IPS DF 4.7 (cell line): ENCODE data around the gene PDE4B.
"Not testable (repeated sequence)": the region's sequence is repeated elsewhere in the genome, so short reads cannot be mapped to it uniquely, and the experiment has no call there.

Experiments
- DNase-seq: peaks from one replicate; pipeline ENCODE4 v3.0.0-alpha.2; 2013; ENCODE audit warnings: low spot score; ENCODE audit errors: extremely low read depth

Gene PDE4B

GRCh38 chr1:66412704-66413103 lies 620.0 kb downstream of the PDE4B start:
- no peak for DNase-seq

- DNase-seq = no peak
Observed at GRCh38 chr1:66413136-66413837, 620.6 kb downstream of the PDE4B start.

- DNase-seq = no peak
Observed at GRCh38 chr1:66413838-66414175, 621.1 kb downstream of the PDE4B start.

- no peak for DNase-seq
Observed at GRCh38 chr1:66415281-66415680, 622.6 kb downstream of the PDE4B start.

- DNase-seq = no peak
Observed at GRCh38 chr1:66415866-66416265, 623.2 kb downstream of the PDE4B start.

GRCh38 chr1:66416295-66416694 lies 623.6 kb downstream of the PDE4B start:
- DNase-seq = no peak

GRCh38 chr1:66418021-66418420 lies 625.3 kb downstream of the PDE4B start:
- no peak for DNase-seq

- DNase-seq = not testable (repeated sequence)
Observed at GRCh38 chr1:66420171-66420570, 627.5 kb downstream of the PDE4B start.

GRCh38 chr1:66420906-66421305 lies 628.2 kb downstream of the PDE4B start:
- DNase-seq = not testable (repeated sequence)

GRCh38 chr1:66422804-66423203 lies 630.1 kb downstream of the PDE4B start:
- no peak for DNase-seq
